KMS-11 (cell line): ENCODE measurements around the gene RIPK4.

ENCODE experiments used
- H2AFZ ChIP-seq: fragments of 200-600 bp; sonication (generic); 2 replicates; pipeline ENCODE4 v1.6.1; 2016; ENCODE audit warnings: antibody characterized with exemption, mixed run types, low read depth
- H3K27ac ChIP-seq: fragments of 200-600 bp; sonication (generic); 2 replicates; pipeline ENCODE4 v1.6.1; 2016; ENCODE audit warnings: mild to moderate bottlenecking, mixed run types
- H3K27me3 ChIP-seq: fragments of 200-600 bp; sonication (generic); 2 replicates; pipeline ENCODE4 v1.6.1; 2017; ENCODE audit warnings: mild to moderate bottlenecking, low read depth, mixed run types, moderate library complexity; ENCODE audit not compliant: insufficient read depth
- H3K36me3 ChIP-seq: fragments of 200-600 bp; sonication (generic); 2 replicates; pipeline ENCODE4 v1.6.1; 2017; ENCODE audit warnings: mild to moderate bottlenecking, mixed run types; ENCODE audit not compliant: insufficient read depth
- H3K4me1 ChIP-seq: fragments of 200-600 bp; sonication (generic); 2 replicates; pipeline ENCODE4 v1.6.1; 2016; ENCODE audit warnings: mild to moderate bottlenecking, low read depth, mixed run types; ENCODE audit not compliant: poor library complexity, severe bottlenecking
- H3K4me2 ChIP-seq: fragments of 200-600 bp; sonication (generic); 2 replicates; pipeline ENCODE4 v1.7.0; 2016; ENCODE audit warnings: mild to moderate bottlenecking, mixed run types
- H3K4me3 ChIP-seq: fragments of 200-600 bp; sonication (generic); IDR thresholded peaks from 2 replicates; pipeline ENCODE4 v1.6.1; 2017; ENCODE audit warnings: low read depth, low read length, mixed read lengths; ENCODE audit not compliant: insufficient read depth
- H3K79me2 ChIP-seq: fragments of 200-600 bp; sonication (generic); 2 replicates; pipeline ENCODE4 v1.6.1; 2016; ENCODE audit warnings: low read depth, mixed run types; ENCODE audit not compliant: insufficient read depth
- H3K9ac ChIP-seq: fragments of 200-600 bp; sonication (generic); 2 replicates; pipeline ENCODE4 v1.6.1; 2016; ENCODE audit warnings: mild to moderate bottlenecking, mixed run types
- H4K20me1 ChIP-seq: fragments of 200-600 bp; sonication (generic); 2 replicates; pipeline ENCODE4 v1.6.1; 2016; ENCODE audit warnings: mild to moderate bottlenecking, mixed run types; ENCODE audit not compliant: insufficient read depth
- CTCF ChIP-seq: fragments of 200-600 bp; sonication (generic); conservative IDR thresholded peaks from 2 replicates; pipeline ENCODE4 v1.6.1; 2017; ENCODE audit warnings: low read depth, mild to moderate bottlenecking, antibody characterized with exemption, low read length, moderate library complexity, mixed read lengths

RIPK4 gene

GRCh38 chr21:41800425-41801320 is 33.8 kb upstream of the RIPK4 start:
- Histone ChIP-seq H3K36me3 (0 out of 2 replicates have a peak, but pooled peaks cover 3% of the 10 kb centered on the region), H3K4me3 (no peak overlapping the region), H3K4me2 (no peak overlapping the region), H3K27me3 (no peaks in the 10 kb centered on the region), H3K9ac (no peak overlapping the region), H2AFZ (no peak overlapping the region), H3K4me1 (no peaks in the 10 kb centered on the region), H3K79me2 (no peaks in the 10 kb centered on the region), H3K27ac (no peak overlapping the region), H4K20me1 (no peaks in the 10 kb centered on the region)
- TF ChIP-seq CTCF: no peak

- Histone ChIP-seq H3K4me2 (no peak overlapping the region), H3K27ac (no peak overlapping the region), H4K20me1 (no peaks in the 10 kb centered on the region)
Measured at GRCh38 chr21:41799763-41800162, 32.9 kb upstream of the RIPK4 start.

GRCh38 chr21:41798326-41798725 is 31.5 kb upstream of the RIPK4 start:
- no peaks in the 10 kb centered on the region for H3K79me2 ChIP-seq
- H3K27ac ChIP-seq: no peak overlapping the region
- no peaks in the 10 kb centered on the region for H3K27me3 ChIP-seq
- no peaks in the 10 kb centered on the region for H3K4me1 ChIP-seq
- H4K20me1 ChIP-seq: no peaks in the 10 kb centered on the region
- H3K36me3 ChIP-seq: 0 out of 2 replicates have a peak, but pooled peaks cover 3% of the 10 kb centered on the region
- H3K9ac ChIP-seq: no peak overlapping the region
- no peak overlapping the region for H3K4me3 ChIP-seq
- H2AFZ ChIP-seq: no peak overlapping the region
- no peak overlapping the region for H3K4me2 ChIP-seq
- TF ChIP-seq CTCF: no peak

More at GRCh38 chr21:41799763-41800162, 32.9 kb upstream of the RIPK4 start:
- Histone ChIP-seq H3K4me1 (no peaks in the 10 kb centered on the region), H3K9ac (no peak overlapping the region), H2AFZ (no peak overlapping the region), H3K79me2 (no peaks in the 10 kb centered on the region), H3K36me3 (0 out of 2 replicates have a peak, but pooled peaks cover 3% of the 10 kb centered on the region), H3K4me3 (no peak overlapping the region), H3K27me3 (no peaks in the 10 kb centered on the region)
- TF ChIP-seq CTCF: no peak

GRCh38 chr21:41796476-41797080 is 29.7 kb upstream of the RIPK4 start:
- Histone ChIP-seq H3K27me3 (no peaks in the 10 kb centered on the region), H3K4me2 (no peak overlapping the region), H3K4me1 (no peaks in the 10 kb centered on the region), H4K20me1 (no peaks in the 10 kb centered on the region), H3K27ac (no peak overlapping the region), H3K36me3 (0 out of 2 replicates have a peak, but pooled peaks cover 3% of the 10 kb centered on the region), H3K4me3 (no peak overlapping the region), H3K79me2 (no peaks in the 10 kb centered on the region), H3K9ac (no peak overlapping the region), H2AFZ (no peak overlapping the region)
- no peak for TF ChIP-seq CTCF
